ENCODE results near the gene GINS2.

The GINS2 gene

DNA sequence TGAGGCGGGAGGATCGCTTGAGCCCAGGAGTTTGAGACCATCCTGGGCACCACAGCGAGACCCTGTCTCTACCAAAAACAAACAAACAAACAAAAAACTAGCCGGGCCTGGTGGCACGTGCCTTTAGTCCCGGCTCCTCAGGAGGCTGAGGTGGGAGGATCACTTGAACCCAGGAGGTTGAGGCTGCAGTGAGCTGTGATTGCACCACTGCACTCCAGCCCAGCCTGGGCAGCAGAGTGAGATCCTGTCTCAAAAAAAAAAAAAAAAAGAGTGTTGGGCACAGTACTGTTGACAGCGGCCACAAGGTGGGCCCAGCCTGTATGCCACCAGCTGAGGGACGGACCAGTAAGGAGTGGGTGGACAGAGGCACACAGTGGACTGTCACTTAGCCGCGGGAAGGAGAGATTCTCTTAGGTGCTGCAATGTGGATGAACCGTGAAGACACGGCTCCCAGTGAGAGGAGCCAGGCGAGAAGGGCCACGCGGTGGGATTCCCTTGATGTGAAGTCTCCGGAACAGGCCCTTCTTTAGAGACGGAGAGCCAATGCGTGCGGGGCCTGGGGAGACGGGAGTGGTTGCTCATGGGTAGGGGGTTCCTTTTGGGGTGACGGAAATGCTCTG is 44.6 kb downstream of the GINS2 start:
- peaks cover 50% of the 10 kb centered on the region for H3K36me3 ChIP-seq (ENCODE audit: control insufficient read depth, insufficient read depth, low read length)
- H3K9me3 ChIP-seq (ENCODE audit: control insufficient read depth, insufficient read depth, low read depth, low read length), result no peaks in the 10 kb centered on the region
- no peaks in the 10 kb centered on the region; the same call in 1 of the 2 replicates for H3K4me1 ChIP-seq (ENCODE audit: control insufficient read depth, insufficient read depth, low read length)
- H3K9ac ChIP-seq (ENCODE audit: low read length), result no peak overlapping the region
- H3K27ac ChIP-seq (ENCODE audit: low read depth, low read length), result no peak overlapping the region
- H3K27me3 ChIP-seq (ENCODE audit: control insufficient read depth, insufficient read depth, low read length), result no peaks in the 10 kb centered on the region
- no peak overlapping the region for H3K4me3 ChIP-seq (ENCODE audit: low read depth, low read length)

DNA sequence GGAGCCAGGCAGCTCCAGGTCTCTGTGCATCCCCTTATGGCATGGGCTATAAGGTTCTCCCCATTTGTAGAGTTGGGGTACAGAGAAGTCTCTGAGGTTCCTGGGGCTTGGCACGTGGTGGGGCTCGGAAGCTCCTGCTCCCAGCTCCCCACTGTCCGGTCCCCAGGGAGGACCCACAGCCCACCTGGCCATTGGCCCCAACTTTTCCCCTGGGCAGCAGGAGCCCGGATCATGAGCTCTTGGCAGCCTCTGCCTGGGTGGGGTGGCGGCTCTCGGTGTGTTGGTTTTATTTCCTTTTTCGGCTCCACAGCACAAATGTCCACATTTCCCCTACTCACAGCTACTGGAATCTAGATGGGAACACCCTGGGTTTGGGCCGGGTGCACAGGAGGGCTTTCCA is 45.1 kb downstream of the GINS2 start:
- Histone ChIP-seq H3K9ac (ENCODE audit: low read length) (no peak overlapping the region), H3K4me1 (ENCODE audit: control insufficient read depth, insufficient read depth, low read length) (no peaks in the 10 kb centered on the region; the same call in 1 of the 2 replicates)

DNA sequence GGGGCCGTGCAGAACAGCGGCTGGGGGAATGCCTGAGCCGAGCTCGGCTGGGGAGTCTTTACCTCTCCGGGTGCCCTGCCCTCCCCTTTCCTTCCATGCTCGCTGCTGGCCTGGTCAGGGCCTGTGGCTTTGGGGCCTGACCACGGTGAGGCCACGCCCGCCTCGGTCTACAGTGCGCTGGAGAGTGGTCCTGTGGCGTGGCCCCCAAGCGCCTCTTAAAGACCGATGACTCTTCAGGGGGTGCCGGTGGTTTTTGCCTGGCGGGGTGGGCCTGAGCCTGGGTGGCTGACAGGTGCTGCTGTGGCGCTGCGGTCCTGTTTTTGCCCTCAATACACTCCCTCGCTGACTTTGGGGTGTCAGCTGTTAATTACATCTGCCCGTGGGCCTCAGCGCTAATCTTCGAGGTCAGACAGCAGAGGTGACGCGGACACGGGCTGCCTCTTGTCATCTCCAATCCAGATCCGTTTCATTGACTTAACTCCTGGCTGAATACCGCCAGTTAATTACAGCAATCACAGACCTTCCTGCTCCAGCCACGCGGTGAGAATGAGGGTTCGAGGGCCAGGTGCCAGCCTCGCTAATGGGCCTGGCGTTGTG is 45.9 kb downstream of the GINS2 start:
- no peak overlapping the region for H3K27ac ChIP-seq (ENCODE audit: low read depth, low read length)

More for the DNA sequence above, 45.1 kb downstream of the GINS2 start:
- no peaks in the 10 kb centered on the region for H3K9me3 ChIP-seq (ENCODE audit: control insufficient read depth, insufficient read depth, low read depth, low read length)
- no peak overlapping the region for H3K4me3 ChIP-seq (ENCODE audit: low read depth, low read length)
- H3K27ac ChIP-seq (ENCODE audit: low read depth, low read length), result no peak overlapping the region
- peaks cover 45% of the 10 kb centered on the region for H3K36me3 ChIP-seq (ENCODE audit: control insufficient read depth, insufficient read depth, low read length)
- H3K27me3 ChIP-seq (ENCODE audit: control insufficient read depth, insufficient read depth, low read length), result no peaks in the 10 kb centered on the region

DNA sequence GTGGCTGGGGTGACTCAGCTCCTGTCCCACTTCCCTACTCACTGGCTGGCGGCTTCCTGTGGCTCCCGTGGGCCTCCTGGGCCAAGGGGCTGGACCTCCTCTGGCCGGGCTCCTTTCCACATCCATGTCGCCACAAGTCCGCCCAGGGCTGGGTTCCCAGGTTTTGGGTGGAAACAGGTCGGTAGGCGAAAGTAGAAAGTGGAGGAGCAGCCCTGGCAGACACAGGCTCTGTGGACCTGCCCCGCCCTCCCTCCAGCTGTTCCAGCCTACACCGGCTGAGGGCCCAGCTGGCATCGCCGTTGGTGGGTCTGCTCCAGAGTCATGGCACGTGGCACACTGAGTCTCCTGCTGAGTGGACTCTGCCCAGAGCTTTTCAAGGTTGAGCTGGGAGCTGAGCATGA is 47.0 kb downstream of the GINS2 start:
- Histone ChIP-seq H3K9me3 (ENCODE audit: control insufficient read depth, insufficient read depth, low read depth, low read length) (no peaks in the 10 kb centered on the region), H3K27me3 (ENCODE audit: control insufficient read depth, insufficient read depth, low read length) (no peaks in the 10 kb centered on the region), H3K27ac (ENCODE audit: low read depth, low read length) (no peak overlapping the region), H3K9ac (ENCODE audit: low read length) (no peak overlapping the region), H3K4me1 (ENCODE audit: control insufficient read depth, insufficient read depth, low read length) (peaks cover 11% of the 10 kb centered on the region; the same call in 1 of the 2 replicates), H3K36me3 (ENCODE audit: control insufficient read depth, insufficient read depth, low read length) (peaks cover 41% of the 10 kb centered on the region), H3K4me3 (ENCODE audit: low read depth, low read length) (no peak overlapping the region)

More for the DNA sequence above, 45.9 kb downstream of the GINS2 start:
- Histone ChIP-seq H3K9ac (ENCODE audit: low read length) (no peak overlapping the region), H3K9me3 (ENCODE audit: control insufficient read depth, insufficient read depth, low read depth, low read length) (no peaks in the 10 kb centered on the region), H3K4me1 (ENCODE audit: control insufficient read depth, insufficient read depth, low read length) (peaks cover 5% of the 10 kb centered on the region; the same call in 1 of the 2 replicates), H3K36me3 (ENCODE audit: control insufficient read depth, insufficient read depth, low read length) (peaks cover 39% of the 10 kb centered on the region), H3K4me3 (ENCODE audit: low read depth, low read length) (no peak overlapping the region), H3K27me3 (ENCODE audit: control insufficient read depth, insufficient read depth, low read length) (no peaks in the 10 kb centered on the region)

DNA sequence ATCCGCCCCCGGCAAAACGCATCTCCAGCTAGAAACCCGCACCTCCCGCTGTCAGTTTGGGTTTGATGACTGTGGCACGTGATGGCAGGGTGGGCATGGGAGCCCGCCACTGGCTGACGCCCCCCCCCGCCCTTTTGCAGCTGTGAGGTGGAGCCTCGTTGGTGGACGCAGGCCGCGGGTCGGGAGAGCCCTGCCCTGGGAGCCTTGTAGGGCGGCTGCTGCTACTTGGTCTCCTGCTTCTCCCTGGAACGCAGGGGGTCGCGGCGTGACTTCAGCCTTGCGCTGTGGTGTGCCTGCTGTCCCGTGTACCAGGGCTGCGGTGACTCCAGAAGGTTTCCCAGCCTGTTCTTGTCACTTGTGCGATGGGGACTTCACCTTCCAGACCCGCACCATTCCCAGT is 47.4 kb downstream of the GINS2 start:
- Histone ChIP-seq H3K9ac (ENCODE audit: low read length) (no peak overlapping the region), H3K4me1 (ENCODE audit: control insufficient read depth, insufficient read depth, low read length) (peaks cover 11% of the 10 kb centered on the region; the same call in 1 of the 2 replicates), H3K27ac (ENCODE audit: low read depth, low read length) (no peak overlapping the region), H3K36me3 (ENCODE audit: control insufficient read depth, insufficient read depth, low read length) (peaks cover 42% of the 10 kb centered on the region), H3K9me3 (ENCODE audit: control insufficient read depth, insufficient read depth, low read depth, low read length) (no peaks in the 10 kb centered on the region), H3K4me3 (ENCODE audit: low read depth, low read length) (no peak overlapping the region), H3K27me3 (ENCODE audit: control insufficient read depth, insufficient read depth, low read length) (no peaks in the 10 kb centered on the region)

DNA sequence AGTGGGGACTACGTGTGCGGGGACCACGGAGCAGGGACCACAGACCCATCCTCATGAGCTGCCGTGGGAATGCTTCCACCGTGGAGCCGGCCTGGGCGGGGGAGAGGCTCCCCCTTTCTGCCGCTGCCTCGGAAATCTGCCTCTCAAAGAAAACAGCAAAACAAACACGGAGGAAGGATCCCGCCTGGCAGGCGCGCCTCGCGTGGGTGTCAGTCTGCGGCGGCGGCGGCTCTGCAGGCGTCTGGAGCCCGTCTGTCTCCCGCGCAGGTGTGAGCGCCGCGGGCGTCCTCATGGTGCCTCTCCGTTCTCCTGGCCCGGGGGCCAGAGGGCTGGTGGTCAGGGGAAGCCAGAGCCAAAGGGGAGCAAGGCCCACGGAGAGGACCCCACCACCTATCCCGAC is 48.2 kb downstream of the GINS2 start:
- Histone ChIP-seq H3K9me3 (ENCODE audit: control insufficient read depth, insufficient read depth, low read depth, low read length) (no peaks in the 10 kb centered on the region), H3K9ac (ENCODE audit: low read length) (no peak overlapping the region), H3K4me3 (ENCODE audit: low read depth, low read length) (no peak overlapping the region), H3K27me3 (ENCODE audit: control insufficient read depth, insufficient read depth, low read length) (no peaks in the 10 kb centered on the region), H3K27ac (ENCODE audit: low read depth, low read length) (no peak overlapping the region), H3K36me3 (ENCODE audit: control insufficient read depth, insufficient read depth, low read length) (peaks cover 43% of the 10 kb centered on the region), H3K4me1 (ENCODE audit: control insufficient read depth, insufficient read depth, low read length) (peaks cover 12% of the 10 kb centered on the region; the same call in 1 of the 2 replicates)

DNA sequence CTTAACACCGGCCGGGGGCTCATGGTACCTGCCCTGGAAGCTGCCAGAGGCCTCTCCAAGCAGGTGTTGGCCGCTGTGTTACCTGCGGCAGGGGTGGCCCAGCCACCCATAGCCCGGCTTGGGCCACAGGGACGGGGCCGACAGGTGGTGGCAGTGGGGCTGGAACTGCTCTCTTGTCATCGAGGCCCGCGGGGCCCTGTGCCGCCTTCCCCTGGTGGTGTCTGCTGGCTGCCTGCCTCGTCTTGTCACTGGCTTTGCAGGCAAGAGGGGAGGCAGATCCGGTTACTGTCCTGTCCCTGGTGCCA is 48.5 kb downstream of the GINS2 start:
- H3K9ac ChIP-seq (ENCODE audit: low read length), result no peak overlapping the region
- peaks cover 42% of the 10 kb centered on the region for H3K36me3 ChIP-seq (ENCODE audit: control insufficient read depth, insufficient read depth, low read length)
- no peak overlapping the region for H3K27ac ChIP-seq (ENCODE audit: low read depth, low read length)
- H3K27me3 ChIP-seq (ENCODE audit: control insufficient read depth, insufficient read depth, low read length), result no peaks in the 10 kb centered on the region
- H3K4me3 ChIP-seq (ENCODE audit: low read depth, low read length), result no peak overlapping the region
- H3K4me1 ChIP-seq (ENCODE audit: control insufficient read depth, insufficient read depth, low read length), result peaks cover 14% of the 10 kb centered on the region; the same call in 1 of the 2 replicates
- no peaks in the 10 kb centered on the region for H3K9me3 ChIP-seq (ENCODE audit: control insufficient read depth, insufficient read depth, low read depth, low read length)

DNA sequence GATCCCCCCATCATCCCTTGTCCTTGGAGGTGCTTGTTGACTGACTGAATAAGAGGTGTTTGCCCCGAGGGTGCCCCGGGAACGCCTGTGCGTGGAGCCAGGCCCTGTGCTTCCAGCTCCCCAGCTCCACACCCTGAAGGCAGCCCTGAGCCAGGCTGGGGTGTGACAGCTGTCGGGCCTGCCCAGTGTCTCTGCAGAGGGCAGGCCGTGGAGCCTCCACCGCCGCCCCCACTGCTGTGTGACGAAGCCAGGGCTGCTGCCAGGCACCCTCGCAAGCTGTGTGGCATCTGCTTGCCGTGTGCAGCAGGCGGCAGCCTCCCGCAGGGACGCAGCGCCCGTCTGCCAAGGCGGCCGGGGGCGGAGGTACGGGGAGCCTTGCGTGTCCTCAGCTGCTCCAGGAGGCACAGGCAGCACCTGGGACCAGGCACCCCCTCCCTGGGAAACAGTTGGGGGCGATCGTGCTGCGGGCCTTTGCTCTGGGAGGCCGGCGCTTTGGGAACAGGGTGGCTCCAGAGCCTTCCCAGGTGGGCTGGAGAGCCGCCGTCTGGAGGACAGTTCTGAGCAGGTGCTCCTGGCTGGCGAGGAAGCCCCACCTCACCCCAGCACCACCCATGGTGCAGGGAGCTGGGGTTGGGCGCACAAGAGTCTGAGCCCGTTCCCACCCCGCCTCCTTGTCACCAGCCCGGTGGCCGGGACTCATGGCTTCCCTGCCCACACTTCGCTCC is 49.1 kb downstream of the GINS2 start:
- H3K4me1 ChIP-seq (ENCODE audit: control insufficient read depth, insufficient read depth, low read length), result peaks cover 18% of the 10 kb centered on the region; the same call in 1 of the 2 replicates
- no peaks in the 10 kb centered on the region for H3K27me3 ChIP-seq (ENCODE audit: control insufficient read depth, insufficient read depth, low read length)
- no peak overlapping the region for H3K4me3 ChIP-seq (ENCODE audit: low read depth, low read length)
- H3K36me3 ChIP-seq (ENCODE audit: control insufficient read depth, insufficient read depth, low read length), result peaks cover 42% of the 10 kb centered on the region
- no peak overlapping the region for H3K27ac ChIP-seq (ENCODE audit: low read depth, low read length)
- no peak overlapping the region for H3K9ac ChIP-seq (ENCODE audit: low read length)
- H3K9me3 ChIP-seq (ENCODE audit: control insufficient read depth, insufficient read depth, low read depth, low read length), result no peaks in the 10 kb centered on the region

DNA sequence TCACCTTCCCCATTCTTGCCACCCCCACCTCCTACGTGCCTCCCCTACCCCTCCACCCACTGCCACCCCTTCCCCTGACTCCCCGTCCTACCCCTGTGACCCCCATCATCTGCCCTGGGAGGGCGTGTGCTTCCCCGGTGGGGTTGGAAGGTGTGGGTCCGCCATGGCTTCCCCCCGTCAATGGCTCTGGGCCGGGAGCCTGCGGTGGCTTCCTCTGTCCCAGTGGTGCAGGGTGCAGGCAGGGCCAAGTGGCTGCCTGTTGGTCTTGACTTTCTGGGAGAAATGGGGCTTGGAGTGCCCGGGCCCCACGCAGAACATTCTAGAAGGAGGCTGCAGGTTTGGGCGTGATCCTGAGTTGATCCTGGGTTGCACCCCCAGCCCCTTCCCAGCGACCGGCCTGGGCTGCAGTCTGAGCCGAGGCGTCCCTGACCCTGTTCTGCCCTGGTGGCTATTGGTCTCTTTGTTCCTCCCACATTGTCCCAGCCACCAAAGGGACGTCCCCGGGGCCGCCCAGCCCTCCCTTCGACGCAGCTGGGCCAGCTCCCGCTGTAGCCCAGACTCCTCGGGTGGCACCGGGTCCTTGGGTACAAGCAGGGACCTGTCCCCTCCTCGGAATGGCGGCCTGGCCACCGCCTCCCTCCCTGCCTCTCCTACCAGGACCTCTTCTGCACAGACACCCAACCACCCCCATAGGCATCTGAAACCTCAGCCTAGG is 49.9 kb downstream of the GINS2 start:
- no peak overlapping the region; the same call in 1 of the 2 replicates for H3K27ac ChIP-seq (ENCODE audit: low read depth, low read length)
- peaks cover 47% of the 10 kb centered on the region for H3K36me3 ChIP-seq (ENCODE audit: control insufficient read depth, insufficient read depth, low read length)
- no peaks in the 10 kb centered on the region for H3K9me3 ChIP-seq (ENCODE audit: control insufficient read depth, insufficient read depth, low read depth, low read length)
- H3K4me1 ChIP-seq (ENCODE audit: control insufficient read depth, insufficient read depth, low read length), result peaks cover 18% of the 10 kb centered on the region; the same call in 1 of the 2 replicates
- H3K4me3 ChIP-seq (ENCODE audit: low read depth, low read length), result no peak overlapping the region
- H3K27me3 ChIP-seq (ENCODE audit: control insufficient read depth, insufficient read depth, low read length), result no peaks in the 10 kb centered on the region
- no peak overlapping the region for H3K9ac ChIP-seq (ENCODE audit: low read length)

DNA sequence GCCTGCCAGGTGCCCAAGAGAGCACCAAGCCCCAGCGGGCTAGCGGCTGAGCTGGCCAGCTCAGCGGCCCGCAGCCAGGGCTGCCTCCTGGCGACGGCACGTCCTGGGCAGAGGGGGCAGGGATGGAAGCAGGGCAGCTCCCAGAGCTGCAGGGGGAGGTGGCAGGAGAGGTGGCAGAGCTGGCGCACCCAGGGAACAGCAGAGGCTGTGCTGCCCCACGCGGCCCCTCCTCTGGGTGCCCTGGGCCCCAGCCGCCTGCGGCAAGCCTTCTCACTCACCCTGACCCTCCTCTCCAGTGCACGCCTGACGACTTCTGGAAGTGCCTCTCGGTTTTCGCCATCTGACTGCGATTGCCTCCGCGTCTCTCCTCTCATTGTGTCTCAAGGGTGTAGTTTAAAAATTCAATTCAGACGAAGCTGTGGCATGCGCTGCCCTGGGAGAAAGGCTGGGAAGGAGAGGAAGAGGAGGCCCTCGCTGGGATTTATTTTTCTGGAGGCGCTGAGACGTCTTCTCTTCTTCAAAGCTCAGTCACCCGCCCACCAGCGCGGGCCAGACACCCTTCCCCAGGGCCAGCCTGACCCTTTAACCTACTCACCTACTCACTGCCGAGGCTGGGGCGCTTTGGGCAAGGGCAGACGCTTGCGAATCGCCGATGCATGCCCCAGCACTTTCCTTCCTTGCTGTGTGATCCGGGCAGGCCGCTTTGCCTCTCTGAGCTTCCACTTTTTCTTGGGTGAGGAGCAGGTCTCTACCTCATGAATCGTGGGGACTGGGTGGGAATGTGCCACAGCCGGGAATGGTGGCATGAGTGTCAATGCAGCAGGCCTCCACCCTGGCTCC is 50.7 kb downstream of the GINS2 start:
- peaks cover 18% of the 10 kb centered on the region; the same call in 1 of the 2 replicates for H3K4me1 ChIP-seq (ENCODE audit: control insufficient read depth, insufficient read depth, low read length)
- no peaks in the 10 kb centered on the region for H3K9me3 ChIP-seq (ENCODE audit: control insufficient read depth, insufficient read depth, low read depth, low read length)
- 0 out of 2 replicates have a peak overlapping the region, but pooled peaks have one; percentile 47 for H3K27ac ChIP-seq (ENCODE audit: low read depth, low read length)
- no peaks in the 10 kb centered on the region for H3K27me3 ChIP-seq (ENCODE audit: control insufficient read depth, insufficient read depth, low read length)
- no peak overlapping the region for H3K4me3 ChIP-seq (ENCODE audit: low read depth, low read length)
- no peak overlapping the region for H3K9ac ChIP-seq (ENCODE audit: low read length)
- H3K36me3 ChIP-seq (ENCODE audit: control insufficient read depth, insufficient read depth, low read length), result peaks cover 53% of the 10 kb centered on the region
